Nucleus accumbens (tissue), 56 donors: ENCODE measurements around the gene TELO2.

Experiments
- DNase-seq, 56 donors: peaks; one replicate each; lab custom pipeline; 2025; lab: John Stamatoyannopoulos, UW

The TELO2 gene

GRCh38 chr16:1495889-1496262 is 2.7 kb downstream of the TELO2 start:
- DNase-seq, result no peak

- no peak for DNase-seq
Measured at GRCh38 chr16:1496464-1496863, 3.3 kb downstream of the TELO2 start.

GRCh38 chr16:1497014-1497598 is 3.9 kb downstream of the TELO2 start:
- no peak for DNase-seq

GRCh38 chr16:1498899-1499676 is 5.9 kb downstream of the TELO2 start:
- DNase-seq, result no peak

GRCh38 chr16:1499756-1500464 is 6.8 kb downstream of the TELO2 start:
- no peak for DNase-seq

- no peak for DNase-seq
Measured at GRCh38 chr16:1500465-1501150, 7.4 kb downstream of the TELO2 start.

GRCh38 chr16:1501630-1502029 is 8.5 kb downstream of the TELO2 start:
- no peak for DNase-seq

- DNase-seq, result no peak
Measured at GRCh38 chr16:1502092-1503004, 9.2 kb downstream of the TELO2 start.

GRCh38 chr16:1503110-1503955 is 10.2 kb downstream of the TELO2 start:
- DNase-seq, result no peak

GRCh38 chr16:1505073-1505844 is 12.1 kb downstream of the TELO2 start:
- DNase-seq, result no peak

- DNase-seq, result no peak
Measured at GRCh38 chr16:1505912-1506311, 12.8 kb downstream of the TELO2 start.

GRCh38 chr16:1506494-1507213 is 13.5 kb downstream of the TELO2 start:
- no peak for DNase-seq

- no peak for DNase-seq
Measured at GRCh38 chr16:1508494-1509187, 15.5 kb downstream of the TELO2 start.

- DNase-seq, result peak in 1 of 56 donors; percentile 19
Measured at GRCh38 chr16:1509307-1510221, 16.4 kb downstream of the TELO2 start.

GRCh38 chr16:1510272-1510671 is 17.1 kb downstream of the TELO2 start:
- no peak for DNase-seq

GRCh38 chr16:1510941-1511351 is 17.8 kb downstream of the TELO2 start:
- no peak for DNase-seq
